Measurements from ENCODE around the gene NIT1.

NIT1 gene, protein sequence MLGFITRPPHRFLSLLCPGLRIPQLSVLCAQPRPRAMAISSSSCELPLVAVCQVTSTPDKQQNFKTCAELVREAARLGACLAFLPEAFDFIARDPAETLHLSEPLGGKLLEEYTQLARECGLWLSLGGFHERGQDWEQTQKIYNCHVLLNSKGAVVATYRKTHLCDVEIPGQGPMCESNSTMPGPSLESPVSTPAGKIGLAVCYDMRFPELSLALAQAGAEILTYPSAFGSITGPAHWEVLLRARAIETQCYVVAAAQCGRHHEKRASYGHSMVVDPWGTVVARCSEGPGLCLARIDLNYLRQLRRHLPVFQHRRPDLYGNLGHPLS

DNA sequence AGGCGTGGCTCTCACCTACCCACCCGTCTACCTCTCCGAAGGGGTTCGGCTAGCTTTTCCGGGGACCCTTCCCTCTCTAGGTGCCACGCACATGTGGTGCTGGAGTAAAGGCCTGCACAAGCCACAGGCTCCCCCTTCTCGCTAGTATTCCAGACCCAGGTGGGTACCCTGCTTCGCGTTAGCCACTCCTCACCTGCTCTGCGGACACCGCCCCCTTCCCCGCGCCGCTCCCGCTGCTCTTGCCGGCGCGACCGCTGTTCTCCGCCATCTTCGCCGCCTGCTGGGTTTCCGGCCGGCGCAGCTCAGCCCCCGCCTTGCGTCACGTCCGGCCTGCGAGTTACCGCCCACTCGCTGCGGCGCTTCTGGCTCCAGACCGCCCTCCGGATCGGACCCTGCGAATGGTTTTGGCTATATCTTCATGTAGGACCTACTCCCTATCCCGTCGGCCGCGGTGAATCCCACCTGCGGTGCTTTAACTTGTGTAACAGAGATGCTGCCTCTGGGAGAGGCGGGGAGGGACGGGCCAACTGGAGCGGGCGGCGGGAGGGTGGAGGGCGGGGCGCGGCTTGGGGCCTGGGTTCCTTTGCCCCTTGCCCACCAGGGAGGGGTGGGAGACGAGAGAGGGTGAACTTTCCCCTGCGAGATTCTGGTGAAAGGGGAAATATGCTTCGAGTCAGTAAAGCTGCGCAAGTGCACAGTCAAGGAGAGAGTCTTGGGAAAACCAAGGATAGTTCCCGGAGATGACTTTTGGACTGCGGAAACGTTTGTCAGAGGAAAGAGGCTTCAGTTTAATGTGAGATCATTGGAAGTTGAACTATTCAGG lies at the start of gene NIT1, which contains the start of gene PFDN2:
Gene NIT1 (plus strand): TSS at position 347 of the 823 bp plus-strand sequence. CDS start 72 bp downstream, at position 419.
Gene PFDN2 (minus strand): TSS at position 279 of the 823 bp plus-strand sequence. CDS start 11 bp downstream, at position 268.
- DNase-seq (ENCODE audit: low read depth, low spot score) = peak; percentile 90
- TF ChIP-seq, protein P1, sequence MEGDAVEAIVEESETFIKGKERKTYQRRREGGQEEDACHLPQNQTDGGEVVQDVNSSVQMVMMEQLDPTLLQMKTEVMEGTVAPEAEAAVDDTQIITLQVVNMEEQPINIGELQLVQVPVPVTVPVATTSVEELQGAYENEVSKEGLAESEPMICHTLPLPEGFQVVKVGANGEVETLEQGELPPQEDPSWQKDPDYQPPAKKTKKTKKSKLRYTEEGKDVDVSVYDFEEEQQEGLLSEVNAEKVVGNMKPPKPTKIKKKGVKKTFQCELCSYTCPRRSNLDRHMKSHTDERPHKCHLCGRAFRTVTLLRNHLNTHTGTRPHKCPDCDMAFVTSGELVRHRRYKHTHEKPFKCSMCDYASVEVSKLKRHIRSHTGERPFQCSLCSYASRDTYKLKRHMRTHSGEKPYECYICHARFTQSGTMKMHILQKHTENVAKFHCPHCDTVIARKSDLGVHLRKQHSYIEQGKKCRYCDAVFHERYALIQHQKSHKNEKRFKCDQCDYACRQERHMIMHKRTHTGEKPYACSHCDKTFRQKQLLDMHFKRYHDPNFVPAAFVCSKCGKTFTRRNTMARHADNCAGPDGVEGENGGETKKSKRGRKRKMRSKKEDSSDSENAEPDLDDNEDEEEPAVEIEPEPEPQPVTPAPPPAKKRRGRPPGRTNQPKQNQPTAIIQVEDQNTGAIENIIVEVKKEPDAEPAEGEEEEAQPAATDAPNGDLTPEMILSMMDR (IDR thresholded peaks at IDR 0.05; ENCODE audit: low read depth, low read length) = no peak
- in situ Hi-C loops (cut with HindIII; ENCODE audit: low sequenced_read_pairs) = no loop called here
- H3K4me3 ChIP-seq (ENCODE audit: low read depth, low read length) = peak within 1 kb of the TSS; percentile 87

DNA sequence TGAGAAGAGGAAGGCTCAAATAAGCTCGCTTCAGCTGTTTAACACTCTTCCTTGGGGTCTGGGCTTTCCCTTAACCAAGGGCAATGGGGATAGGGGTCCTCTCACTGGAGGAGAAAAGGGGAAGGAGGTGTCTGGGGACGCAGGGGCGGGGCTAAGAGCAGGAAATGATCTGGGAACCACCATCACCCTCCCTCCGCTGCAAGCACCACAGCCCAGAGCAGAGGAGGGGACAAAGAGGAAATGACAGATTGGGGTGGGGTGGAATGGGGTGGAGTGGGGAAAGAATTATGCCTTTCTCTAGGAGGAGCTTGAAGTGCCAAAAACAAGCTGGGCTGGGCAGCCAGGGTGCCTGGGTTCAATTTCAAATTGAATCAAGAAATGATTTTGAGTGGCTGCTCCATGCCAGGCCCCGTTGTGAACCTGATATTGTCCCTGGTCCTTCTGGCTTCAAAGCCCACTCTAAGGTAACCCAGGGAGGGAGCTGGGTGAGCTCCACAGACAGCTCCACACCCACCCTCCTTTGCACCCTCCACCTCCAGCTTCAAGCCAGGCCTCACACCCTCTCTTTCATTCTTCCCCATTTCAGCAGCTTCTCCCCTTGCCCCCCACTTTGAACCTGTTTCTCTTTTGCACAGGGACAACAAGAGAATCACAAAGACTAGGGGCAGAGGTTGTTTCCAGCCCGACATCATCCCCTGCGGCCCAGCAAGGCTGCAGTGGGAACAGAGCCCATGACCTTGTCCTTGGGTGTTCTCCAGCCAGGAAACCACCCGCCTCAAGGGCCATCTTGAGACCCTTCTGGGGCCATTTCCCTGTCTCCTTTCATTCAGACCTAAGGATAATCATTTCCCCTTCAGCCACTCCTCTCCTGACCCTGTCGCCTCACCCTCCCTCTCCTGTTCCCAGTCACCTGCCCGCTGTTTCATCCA lies 49.3 kb upstream of the NIT1 start:
- in situ Hi-C loops (cut with HindIII; ENCODE audit: low sequenced_read_pairs) = no loop called here
- TF ChIP-seq, protein P1 (IDR thresholded peaks at IDR 0.05; ENCODE audit: low read depth, low read length) = no peak
- H3K4me3 ChIP-seq (ENCODE audit: low read depth, low read length) = no peak overlapping the region
- DNase-seq (ENCODE audit: low read depth, low spot score) = no peak

DNA sequence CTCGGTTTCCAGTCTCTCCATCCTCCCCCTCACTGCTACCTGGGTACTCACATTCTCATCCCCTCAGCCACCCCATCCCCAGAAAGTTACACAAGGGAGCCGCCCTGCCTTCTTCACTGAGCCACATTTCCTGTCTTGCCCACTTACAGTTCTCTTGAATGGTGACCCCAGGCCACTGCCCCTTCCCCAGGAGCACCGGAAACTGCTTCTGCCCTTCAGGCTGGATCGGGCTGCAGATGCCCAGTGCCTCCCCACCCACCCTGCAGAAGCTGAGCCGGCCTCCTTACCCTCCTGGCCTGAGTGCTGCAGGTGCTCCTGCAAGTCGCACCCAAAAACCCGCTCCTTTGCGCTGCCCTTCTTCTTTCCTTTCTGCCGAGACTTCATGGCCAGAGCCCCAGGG lies 48.7 kb upstream of the NIT1 start:
- in situ Hi-C loops (cut with HindIII; ENCODE audit: low sequenced_read_pairs) = no loop called here
- TF ChIP-seq, protein P1 (IDR thresholded peaks at IDR 0.05; ENCODE audit: low read depth, low read length) = no peak
- H3K4me3 ChIP-seq (ENCODE audit: low read depth, low read length) = no peak overlapping the region
- DNase-seq (ENCODE audit: low read depth, low spot score) = no peak

- no peak for DNase-seq (ENCODE audit: low read depth, low spot score)
- in situ Hi-C loops (cut with HindIII; ENCODE audit: low sequenced_read_pairs) = no loop called here
- H3K4me3 ChIP-seq (ENCODE audit: low read depth, low read length) = no peak within 1 kb of the TSS
- TF ChIP-seq, protein P1 (IDR thresholded peaks at IDR 0.05; ENCODE audit: low read depth, low read length) = no peak
These were observed 48.1 kb upstream of the NIT1 start, which contains the start of gene ARHGAP30 for GRCh38 chr1:161069731-161070270. Gene ARHGAP30, minus strand, starts transcription at chr1:161069891. Its CDS starts 267 bp downstream, at chr1:161069624.

- DNase-seq (ENCODE audit: low read depth, low spot score) = no peak
- TF ChIP-seq, protein P1 (IDR thresholded peaks at IDR 0.05; ENCODE audit: low read depth, low read length) = no peak
- H3K4me3 ChIP-seq (ENCODE audit: low read depth, low read length) = no peak overlapping the region
- in situ Hi-C loops (cut with HindIII; ENCODE audit: low sequenced_read_pairs) = no loop called here
These were observed 47.1 kb upstream of the NIT1 start for GRCh38 chr1:161070761-161071160.

Measured in astrocyte of the spinal cord (primary cell).